GM19468 (cell line): ENCODE data around the gene HTR1B.

Experiments used
- ATAC-seq: cut with Tn5 transposase; IDR thresholded peaks from one replicate; pipeline ENCODE4 v1.9.1; 2021; ENCODE audit warnings: mild to moderate bottlenecking, moderate library complexity, moderate number of reproducible peaks; ENCODE audit not compliant: unreplicated experiment; ENCODE audit errors: extremely low read depth

HTR1B gene

GRCh38 chr6:77456531-77457248, 6.6 kb downstream of the HTR1B start:
- no peak for ATAC-seq

DNA sequence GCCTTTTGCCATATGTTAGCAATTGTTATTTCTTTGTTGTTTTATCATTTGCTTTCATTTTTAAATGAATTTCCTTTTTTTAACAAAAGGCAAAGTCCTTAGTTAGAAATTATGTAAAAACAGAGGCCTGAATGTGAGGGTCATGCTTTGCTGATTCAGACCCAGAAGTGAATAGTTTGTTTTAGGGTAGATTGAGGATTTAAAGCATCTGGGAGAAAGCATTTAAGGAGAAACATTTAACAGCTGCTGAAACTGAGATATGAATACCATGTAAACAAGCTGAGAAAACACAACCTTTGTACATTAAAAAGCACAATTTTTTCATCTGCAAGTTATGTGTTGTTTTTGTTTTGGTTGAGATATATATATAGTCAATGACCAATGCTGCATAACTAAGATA, 8.0 kb downstream of the HTR1B start:
- no peak for ATAC-seq

DNA sequence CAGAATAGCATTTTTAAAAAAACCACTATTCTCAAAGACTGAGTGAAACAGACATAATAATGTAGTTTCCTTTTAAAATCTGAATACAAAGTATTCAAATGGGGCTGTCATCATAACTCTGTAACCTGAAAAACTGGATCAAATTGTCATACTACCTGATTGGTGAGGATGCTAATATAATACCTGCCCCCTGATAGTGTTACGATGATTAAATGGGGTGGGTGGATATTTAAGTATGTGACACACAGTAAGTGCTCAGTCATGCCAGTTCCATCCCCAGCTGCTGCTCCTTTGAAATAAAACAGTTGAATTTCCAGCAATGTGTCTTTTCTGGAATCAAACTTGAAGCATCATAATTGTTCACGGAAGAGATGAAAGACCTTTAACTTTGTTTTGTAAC, 8.9 kb downstream of the HTR1B start:
- ATAC-seq: no peak

DNA sequence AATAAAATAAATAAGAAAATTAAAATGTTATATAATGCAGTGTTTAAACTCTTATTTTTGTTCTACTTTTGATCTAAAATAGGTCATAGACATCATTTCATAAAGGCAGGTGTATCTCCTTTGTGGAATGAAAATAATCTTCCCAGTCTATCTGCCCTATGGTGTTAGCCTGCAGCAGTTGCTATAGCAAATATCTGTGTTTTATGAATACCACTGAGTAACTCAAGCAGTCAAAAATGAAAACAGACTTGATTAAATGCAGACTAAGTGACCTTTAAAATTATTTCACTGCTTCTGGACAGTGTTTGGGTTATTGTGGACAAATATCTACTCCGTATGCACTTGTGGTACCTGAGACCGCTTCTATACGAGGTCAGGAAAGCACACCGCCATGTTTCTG, 11.8 kb downstream of the HTR1B start:
- no peak for ATAC-seq

DNA sequence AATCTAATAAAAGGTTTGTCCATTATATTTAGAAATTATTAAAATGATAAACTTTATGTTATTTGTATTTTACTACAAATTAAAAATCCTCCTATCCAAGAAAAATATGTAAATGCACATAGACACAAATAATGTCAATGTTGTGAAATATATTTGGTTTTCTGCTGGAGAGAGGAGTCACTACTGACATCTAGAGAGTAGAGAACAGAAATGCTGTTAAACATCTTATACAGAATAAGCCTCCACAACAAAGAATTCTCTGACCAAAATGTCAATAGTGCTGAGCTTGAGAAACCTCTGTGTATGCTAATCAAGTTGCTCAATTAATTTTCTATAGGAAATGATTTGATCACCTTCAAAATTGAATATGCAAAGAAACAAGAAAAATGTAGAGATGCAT, 12.4 kb downstream of the HTR1B start:
- no peak for ATAC-seq

DNA sequence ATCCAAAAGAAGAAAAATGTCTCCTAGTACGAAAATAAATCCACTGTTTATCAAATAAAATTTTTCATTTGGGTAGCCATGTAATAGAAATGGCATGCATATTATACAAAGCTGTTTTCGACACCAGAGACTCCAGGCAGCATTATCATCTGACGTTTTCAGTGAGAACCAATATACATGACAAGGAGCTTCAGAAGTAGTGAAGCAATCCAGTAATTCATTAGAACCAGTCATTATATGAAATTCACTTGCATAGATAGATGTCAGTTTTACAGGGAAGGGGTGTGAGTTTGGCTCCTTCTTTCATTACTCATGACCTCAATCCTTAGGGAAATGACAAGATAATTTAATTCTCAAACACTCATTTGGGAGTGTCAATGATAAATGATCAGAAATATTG, 14.7 kb downstream of the HTR1B start:
- ATAC-seq: no peak

- ATAC-seq: no peak
Observed at GRCh38 chr6:77447254-77447653, 16.0 kb downstream of the HTR1B start.

- ATAC-seq: no peak
Observed at GRCh38 chr6:77446249-77446648, 17.0 kb downstream of the HTR1B start.

DNA sequence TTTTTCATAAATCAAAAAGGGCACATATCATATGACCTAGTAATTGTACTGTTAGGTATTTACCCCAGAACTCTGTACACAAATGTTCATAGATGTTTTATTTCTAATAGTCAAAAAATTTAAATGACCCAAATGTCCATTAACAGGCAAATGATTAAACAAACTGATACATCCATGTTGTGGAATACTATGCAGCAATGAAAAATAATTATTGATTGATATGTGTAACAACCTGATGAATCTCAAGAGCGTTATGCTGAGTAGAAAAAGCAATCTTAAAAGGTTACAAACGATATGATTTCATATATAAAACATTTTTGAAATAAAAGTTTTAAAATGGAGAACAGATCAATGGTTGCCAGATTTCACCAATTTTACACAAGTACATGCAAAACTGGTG, 18.1 kb downstream of the HTR1B start:
- ATAC-seq: no peak

DNA sequence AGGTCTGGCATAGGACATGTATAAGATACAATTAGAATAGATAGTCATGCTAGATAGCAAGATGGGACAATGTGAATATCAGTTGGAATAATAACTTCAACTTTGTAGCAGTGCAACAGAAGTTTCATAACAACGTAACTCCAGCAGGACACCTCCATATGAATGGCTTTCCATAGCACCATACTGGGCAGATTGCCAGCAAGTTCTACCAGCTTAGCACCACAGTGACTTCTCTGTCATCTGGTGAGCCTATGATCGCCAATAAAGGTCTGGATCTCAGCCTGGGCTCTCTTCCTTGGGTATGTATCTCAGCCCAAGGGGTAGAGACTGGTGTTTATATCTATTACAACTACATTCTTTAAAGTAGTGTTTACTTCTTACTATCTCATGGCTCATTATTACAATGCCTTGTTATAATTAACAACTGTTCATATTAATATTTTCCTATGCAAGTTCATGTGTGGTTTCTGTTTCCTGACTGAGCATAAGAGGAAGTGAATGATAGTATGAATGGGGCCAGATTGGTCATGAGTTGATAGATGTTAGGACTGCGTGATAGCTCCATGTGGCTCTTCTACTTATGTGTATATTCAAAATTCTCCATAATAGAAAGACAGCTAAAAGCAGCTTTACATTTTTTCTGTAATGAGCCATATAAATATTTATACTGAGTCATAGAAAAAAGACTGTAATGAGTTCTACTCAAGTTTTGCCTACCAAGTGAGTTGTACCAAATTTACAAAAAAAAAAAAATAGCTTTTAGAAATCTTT, 22.9 kb downstream of the HTR1B start:
- ATAC-seq: no peak

- no peak for ATAC-seq
Observed at GRCh38 chr6:77433888-77434287, 29.4 kb downstream of the HTR1B start.

GRCh38 chr6:77430504-77430903, 32.8 kb downstream of the HTR1B start:
- ATAC-seq: no peak

GRCh38 chr6:77425671-77426070, 37.6 kb downstream of the HTR1B start:
- no peak for ATAC-seq

DNA sequence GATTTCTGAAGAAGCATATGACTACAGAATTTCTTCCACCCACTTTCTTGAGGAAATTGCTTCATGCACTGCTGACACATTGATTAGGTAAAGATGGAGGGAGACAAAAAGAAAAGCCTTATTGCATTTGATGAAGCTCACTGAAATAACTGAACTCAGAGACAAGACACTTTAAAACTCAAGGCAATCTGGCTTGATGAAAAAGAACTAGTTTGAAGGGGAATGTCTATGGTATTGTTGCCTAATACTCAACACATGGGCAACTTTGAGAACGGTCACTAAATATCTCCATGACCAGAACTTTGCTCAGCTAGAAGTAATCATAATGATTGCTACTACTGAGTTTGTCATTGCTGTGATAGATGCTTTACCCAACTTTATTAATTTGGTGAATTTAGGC, 38.1 kb downstream of the HTR1B start:
- no peak for ATAC-seq

- no peak for ATAC-seq
Observed at GRCh38 chr6:77424761-77425160, 38.5 kb downstream of the HTR1B start.

- ATAC-seq: no peak
Observed at GRCh38 chr6:77416839-77417238, 46.5 kb downstream of the HTR1B start.

GRCh38 chr6:77415706-77416105, 47.6 kb downstream of the HTR1B start:
- ATAC-seq: no peak
